HG02678 (cell line): ENCODE results near the gene TM9SF4.
"Not testable (repeated sequence)": the region's sequence is repeated elsewhere in the genome, so short reads cannot be mapped to it uniquely, and the experiment has no call there.

Experiments used
- ATAC-seq: cut with Tn5 transposase; IDR thresholded peaks from one replicate; pipeline ENCODE4 v1.9.1; 2021; ENCODE audit warnings: mild to moderate bottlenecking, moderate library complexity; ENCODE audit not compliant: unreplicated experiment

Gene TM9SF4

GRCh38 chr20:32089637-32090362, 19.7 kb upstream of the TM9SF4 start:
- ATAC-seq: no peak

GRCh38 chr20:32091888-32092346, 17.6 kb upstream of the TM9SF4 start:
- ATAC-seq: no peak

GRCh38 chr20:32098786-32099185, 10.7 kb upstream of the TM9SF4 start:
- no peak for ATAC-seq

- no peak for ATAC-seq
Observed at GRCh38 chr20:32108814-32109391, 611 bp upstream of the TM9SF4 start.

- no peak for ATAC-seq
Observed at GRCh38 chr20:32110173-32110704, 725 bp downstream of the TM9SF4 start.

GRCh38 chr20:32110727-32111126, 1.2 kb downstream of the TM9SF4 start:
- no peak for ATAC-seq

GRCh38 chr20:32111156-32111686, 1.7 kb downstream of the TM9SF4 start:
- no peak for ATAC-seq

- ATAC-seq: no peak
Observed at GRCh38 chr20:32111753-32112152, 2.2 kb downstream of the TM9SF4 start.

GRCh38 chr20:32112841-32113240, 3.3 kb downstream of the TM9SF4 start:
- no peak for ATAC-seq

- ATAC-seq: no peak
Observed at GRCh38 chr20:32113591-32114260, 4.2 kb downstream of the TM9SF4 start.

- ATAC-seq: no peak
Observed at GRCh38 chr20:32114305-32114960, 4.9 kb downstream of the TM9SF4 start.

GRCh38 chr20:32115211-32115767, 5.8 kb downstream of the TM9SF4 start:
- ATAC-seq: no peak

- no peak for ATAC-seq
Observed at GRCh38 chr20:32116079-32116521, 6.6 kb downstream of the TM9SF4 start.

GRCh38 chr20:32116796-32117195, 7.3 kb downstream of the TM9SF4 start:
- not testable (repeated sequence) for ATAC-seq

- ATAC-seq: not testable (repeated sequence)
Observed at GRCh38 chr20:32118427-32118826, 8.9 kb downstream of the TM9SF4 start.

GRCh38 chr20:32119734-32120133, 10.2 kb downstream of the TM9SF4 start:
- ATAC-seq: no peak

- not testable (repeated sequence) for ATAC-seq
Observed at GRCh38 chr20:32121908-32122307, 12.4 kb downstream of the TM9SF4 start.

GRCh38 chr20:32123088-32123487, 13.6 kb downstream of the TM9SF4 start:
- no peak for ATAC-seq

GRCh38 chr20:32124916-32125454, 15.5 kb downstream of the TM9SF4 start:
- ATAC-seq: no peak

- ATAC-seq: no peak
Observed at GRCh38 chr20:32125506-32125905, 16.0 kb downstream of the TM9SF4 start.
